ENCODE measurements around the gene CCDC6. TPM values are rescaled to one million over a fixed set of nuclear protein-coding genes. Genes with fewer than 3 reads are reported as not detected.
"Not testable (repeated sequence)": the region's sequence is repeated elsewhere in the genome, so short reads cannot be mapped to it uniquely, and the experiment has no call there.

CCDC6 gene
- total RNA-seq, result 10 to 100 TPM; 53.2 to 72.4 (median 66.4) TPM

- Histone ChIP-seq H3K36me3 (no peaks in the 10 kb centered on the region), H3K9me3 (no peaks in the 10 kb centered on the region), H3K4me3 (peak within 1 kb of the TSS; percentile 91 to 96), H3K27me3 (no peaks in the 10 kb centered on the region), H3K27ac (peak within 1 kb of the TSS; percentile 97), H3K4me1 (no peaks in the 10 kb centered on the region)
- intact Hi-C loops (cut with DNase I; ENCODE audit: low total_unique reads), result no loop called here
- TF ChIP-seq, protein P1, sequence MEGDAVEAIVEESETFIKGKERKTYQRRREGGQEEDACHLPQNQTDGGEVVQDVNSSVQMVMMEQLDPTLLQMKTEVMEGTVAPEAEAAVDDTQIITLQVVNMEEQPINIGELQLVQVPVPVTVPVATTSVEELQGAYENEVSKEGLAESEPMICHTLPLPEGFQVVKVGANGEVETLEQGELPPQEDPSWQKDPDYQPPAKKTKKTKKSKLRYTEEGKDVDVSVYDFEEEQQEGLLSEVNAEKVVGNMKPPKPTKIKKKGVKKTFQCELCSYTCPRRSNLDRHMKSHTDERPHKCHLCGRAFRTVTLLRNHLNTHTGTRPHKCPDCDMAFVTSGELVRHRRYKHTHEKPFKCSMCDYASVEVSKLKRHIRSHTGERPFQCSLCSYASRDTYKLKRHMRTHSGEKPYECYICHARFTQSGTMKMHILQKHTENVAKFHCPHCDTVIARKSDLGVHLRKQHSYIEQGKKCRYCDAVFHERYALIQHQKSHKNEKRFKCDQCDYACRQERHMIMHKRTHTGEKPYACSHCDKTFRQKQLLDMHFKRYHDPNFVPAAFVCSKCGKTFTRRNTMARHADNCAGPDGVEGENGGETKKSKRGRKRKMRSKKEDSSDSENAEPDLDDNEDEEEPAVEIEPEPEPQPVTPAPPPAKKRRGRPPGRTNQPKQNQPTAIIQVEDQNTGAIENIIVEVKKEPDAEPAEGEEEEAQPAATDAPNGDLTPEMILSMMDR (IDR thresholded peaks at IDR 0.05), result peak; percentile 75 to 90 (median 85)
- peak; percentile 78 to 91 for TF ChIP-seq POLR2A (IDR thresholded peaks at IDR 0.05)
- DNase-seq, result peak; percentile 92
Observed at GRCh38 chr10:59906417-59907202, at the start of gene CCDC6. Gene CCDC6, minus strand, starts transcription at chr10:59906556. Its CDS starts 132 bp downstream, at chr10:59906424.

GRCh38 chr10:59954296-59954695 is 47.9 kb upstream of the CCDC6 start:
- TF ChIP-seq, protein P1 (IDR thresholded peaks at IDR 0.05), result no peak
- TF ChIP-seq POLR2A (IDR thresholded peaks at IDR 0.05), result no peak
- Histone ChIP-seq H3K27me3 (no peaks in the 10 kb centered on the region), H3K36me3 (no peaks in the 10 kb centered on the region), H3K4me1 (no peaks in the 10 kb centered on the region), H3K27ac (no peak overlapping the region), H3K4me3 (no peak overlapping the region), H3K9me3 (no peaks in the 10 kb centered on the region)
- DNase-seq, result no peak
- intact Hi-C loops (cut with DNase I; ENCODE audit: low total_unique reads), result no loop called here

GRCh38 chr10:59953711-59954110 is 47.4 kb upstream of the CCDC6 start:
- H3K9me3 ChIP-seq; H3K27ac ChIP-seq; H3K4me3 ChIP-seq; H3K4me1 ChIP-seq; H3K36me3 ChIP-seq; intact Hi-C loops (cut with DNase I; ENCODE audit: low total_unique reads); DNase-seq; H3K27me3 ChIP-seq: not testable (repeated sequence)

- intact Hi-C loops (cut with DNase I; ENCODE audit: low total_unique reads), result no loop called here
- H3K36me3 ChIP-seq, result no peaks in the 10 kb centered on the region
- TF ChIP-seq, protein P1 (IDR thresholded peaks at IDR 0.05), result no peak
- TF ChIP-seq POLR2A (IDR thresholded peaks at IDR 0.05), result no peak
- no peaks in the 10 kb centered on the region for H3K4me1 ChIP-seq
- H3K27me3 ChIP-seq, result no peaks in the 10 kb centered on the region
- no peak overlapping the region for H3K27ac ChIP-seq
- no peak for DNase-seq
- no peaks in the 10 kb centered on the region for H3K9me3 ChIP-seq
- H3K4me3 ChIP-seq, result no peak overlapping the region
Observed at GRCh38 chr10:59950105-59950504, 43.7 kb upstream of the CCDC6 start.

- no peak for DNase-seq
- H3K4me3 ChIP-seq, result no peak overlapping the region
- intact Hi-C loops (cut with DNase I; ENCODE audit: low total_unique reads), result no loop called here
- H3K27me3 ChIP-seq, result no peaks in the 10 kb centered on the region
- no peaks in the 10 kb centered on the region for H3K4me1 ChIP-seq
- no peaks in the 10 kb centered on the region for H3K36me3 ChIP-seq
- TF ChIP-seq, protein P1 (IDR thresholded peaks at IDR 0.05), result no peak
- no peak for TF ChIP-seq POLR2A (IDR thresholded peaks at IDR 0.05)
- H3K27ac ChIP-seq, result no peak overlapping the region
- H3K9me3 ChIP-seq, result no peaks in the 10 kb centered on the region
Observed at GRCh38 chr10:59949608-59950007, 43.3 kb upstream of the CCDC6 start.
